BE2C (cell line): Measurements from ENCODE around the gene GOLGA2. TPM values are rescaled to one million over a fixed set of nuclear protein-coding genes. Genes with fewer than 3 reads are reported as not detected.

Experiments used
- DNase-seq: peaks from one replicate; pipeline ENCODE4 v3.0.0-alpha.2; 2020
- H3K27me3 ChIP-seq: fragments of 250-450 bp; sonication (Bioruptor Pico); 2 replicates; pipeline ENCODE4 v1.5.1; 2020; ENCODE audit warnings: mild to moderate bottlenecking
- H3K36me3 ChIP-seq: fragments of 250-450 bp; sonication (Bioruptor Pico); 2 replicates; pipeline ENCODE4 v1.5.1; 2020; ENCODE audit warnings: mild to moderate bottlenecking
- H3K4me1 ChIP-seq: fragments of 250-450 bp; sonication (Bioruptor Pico); 2 replicates; pipeline ENCODE4 v1.5.1; 2020
- H3K4me3 ChIP-seq: 2 replicates; pipeline ENCODE4 v1.5.1; 2011; ENCODE audit warnings: low read depth, low read length
- H3K9me3 ChIP-seq: fragments of 250-450 bp; sonication (Bioruptor Pico); 2 replicates; pipeline ENCODE4 v1.5.1; 2020
- CTCF ChIP-seq: IDR thresholded peaks from 2 replicates; pipeline ENCODE4 v1.5.1; 2012; ENCODE audit warnings: mild to moderate bottlenecking, low read depth, low read length
- polyA plus RNA-seq: library from polyadenylated mRNA; unstranded; fragments of >200 nt; gene quantifications from one replicate; pipeline ENCODE4 v1.2.1, GENCODE V29; 2012; ENCODE audit warnings: low read depth, missing spikeins; ENCODE audit not compliant: insufficient read length, insufficient read depth

The GOLGA2 gene
- 76.2 TPM for polyA plus RNA-seq

GRCh38 chr9:128275198-128276007 is at the start of gene GOLGA2:
TSS of gene GOLGA2 (minus strand) at chr9:128276007. CDS start at chr9:128275976, 31 bp downstream.
- H3K9me3 ChIP-seq = no peaks in the 10 kb centered on the region
- no peaks in the 10 kb centered on the region for H3K27me3 ChIP-seq
- no peak for TF ChIP-seq CTCF
- no peaks in the 10 kb centered on the region for H3K4me1 ChIP-seq
- no peaks in the 10 kb centered on the region for H3K36me3 ChIP-seq
- DNase-seq = peak; percentile 34
- H3K4me3 ChIP-seq = peak within 1 kb of the TSS; percentile 90

GRCh38 chr9:128324401-128324800 is 48.6 kb upstream of the GOLGA2 start:
- no peaks in the 10 kb centered on the region for H3K9me3 ChIP-seq
- no peak overlapping the region for H3K4me3 ChIP-seq
- no peaks in the 10 kb centered on the region for H3K27me3 ChIP-seq
- TF ChIP-seq CTCF = no peak
- H3K4me1 ChIP-seq = no peaks in the 10 kb centered on the region
- DNase-seq = no peak
- H3K36me3 ChIP-seq = peaks cover 25% of the 10 kb centered on the region

- peak overlapping the region; percentile 71 for H3K4me3 ChIP-seq
- no peaks in the 10 kb centered on the region for H3K4me1 ChIP-seq
- DNase-seq = no peak
- no peak for TF ChIP-seq CTCF
- no peaks in the 10 kb centered on the region for H3K9me3 ChIP-seq
- H3K27me3 ChIP-seq = no peaks in the 10 kb centered on the region
- H3K36me3 ChIP-seq = peaks cover 25% of the 10 kb centered on the region
These were observed 48.0 kb upstream of the GOLGA2 start for GRCh38 chr9:128323791-128324190.

- Histone ChIP-seq H3K4me1 (no peaks in the 10 kb centered on the region), H3K9me3 (no peaks in the 10 kb centered on the region), H3K4me3 (peak overlapping the region; percentile 71), H3K36me3 (peaks cover 29% of the 10 kb centered on the region), H3K27me3 (no peaks in the 10 kb centered on the region)
- no peak for DNase-seq
- TF ChIP-seq CTCF = no peak
These were observed 47.5 kb upstream of the GOLGA2 start for GRCh38 chr9:128323212-128323730.

- H3K27me3 ChIP-seq = no peaks in the 10 kb centered on the region
- H3K36me3 ChIP-seq = peaks cover 36% of the 10 kb centered on the region
- H3K4me3 ChIP-seq = peak within 1 kb of the TSS; percentile 71
- H3K9me3 ChIP-seq = no peaks in the 10 kb centered on the region
- no peaks in the 10 kb centered on the region for H3K4me1 ChIP-seq
- TF ChIP-seq CTCF = no peak
- DNase-seq = peak; percentile 96
These were observed 46.8 kb upstream of the GOLGA2 start, which contains the start of the genes COQ4 and TRUB2 for GRCh38 chr9:128322404-128323211. TSS of gene COQ4 (plus strand) at chr9:128322839. CDS start at chr9:128322859, 20 bp downstream. TSS of gene TRUB2 (minus strand) at chr9:128322447. CDS start at chr9:128322408, 39 bp downstream.
